Measurements from ENCODE around the gene HEXIM2. TPM values are rescaled to one million over a fixed set of nuclear protein-coding genes. Genes with fewer than 3 reads are reported as not detected.
"Not testable (repeated sequence)": the region's sequence is repeated elsewhere in the genome, so short reads cannot be mapped to it uniquely, and the experiment has no call there.

HEXIM2 gene
- 11.3 TPM for polyA plus RNA-seq (ENCODE audit: insufficient read length)
- long read RNA-seq, donor 1, transcript HEXIM2-207 (3 exons, 1,246 nt) = major isoform, 6 of 9 reads
- long read RNA-seq, donor 1, partial matches to known transcripts = 0 of 9 reads
- long read RNA-seq, donor 1, other reads (novel, unspliced or antisense) = 0 of 9 reads
- long read RNA-seq, donor 2, transcript HEXIM2-207 (3 exons, 1,246 nt) = major isoform, 6 of 9 reads
- long read RNA-seq, donor 2, partial matches to known transcripts = 0 of 9 reads
- long read RNA-seq, donor 2, other reads (novel, unspliced or antisense) = 0 of 9 reads
- long read RNA-seq, donor 3, transcript HEXIM2-204 (4 exons, 796 nt) = major isoform, 5 of 8 reads
- long read RNA-seq, donor 3, partial matches to known transcripts = 0 of 8 reads
- long read RNA-seq, donor 3, other reads (novel, unspliced or antisense) = 0 of 8 reads
- long read RNA-seq, donor 4, partial matches to known transcripts = 0 of 2 reads
- long read RNA-seq, donor 4, other reads (novel, unspliced or antisense) = 0 of 2 reads
- long read RNA-seq, donor 5, transcript HEXIM2-207 (3 exons, 1,246 nt) = major isoform, 5 of 18 reads
- long read RNA-seq, donor 5, transcript HEXIM2-206 (3 exons, 1,176 nt) = major isoform, 5 of 18 reads
- long read RNA-seq, donor 5, partial matches to known transcripts = 6 of 18 reads
- long read RNA-seq, donor 5, other reads (novel, unspliced or antisense) = 0 of 18 reads
- long read RNA-seq, donor 6, partial matches to known transcripts = 0 of 8 reads
- long read RNA-seq, donor 6, other reads (novel, unspliced or antisense) = 0 of 8 reads
- long read RNA-seq, donor 7, transcript HEXIM2-207 (3 exons, 1,246 nt) = major isoform, 5 of 16 reads
- long read RNA-seq, donor 7, partial matches to known transcripts = 5 of 16 reads
- long read RNA-seq, donor 7, other reads (novel, unspliced or antisense) = 0 of 16 reads
- long read RNA-seq, donor 8, partial matches to known transcripts = 0 of 3 reads
- long read RNA-seq, donor 8, other reads (novel, unspliced or antisense) = 0 of 3 reads

GRCh38 chr17:45161288-45162024 lies at the start of gene HEXIM2:
Gene HEXIM2, plus strand, starts transcription at chr17:45161875. Its CDS starts 919 bp downstream, at chr17:45162794.
- peak; percentile 100 for DNase-seq

GRCh38 chr17:45112559-45113423 lies 48.9 kb upstream of the HEXIM2 start:
- DNase-seq = no peak

- no peak for DNase-seq
These were observed 48.3 kb upstream of the HEXIM2 start for GRCh38 chr17:45113424-45113754.

- no peak for DNase-seq
These were observed 47.4 kb upstream of the HEXIM2 start for GRCh38 chr17:45114117-45114932.

- DNase-seq = no peak
These were observed 46.6 kb upstream of the HEXIM2 start for GRCh38 chr17:45115015-45115625.

GRCh38 chr17:45115871-45116270 lies 45.8 kb upstream of the HEXIM2 start:
- no peak for DNase-seq

- DNase-seq = no peak
These were observed 45.1 kb upstream of the HEXIM2 start for GRCh38 chr17:45116434-45117016.

GRCh38 chr17:45117334-45117733 lies 44.3 kb upstream of the HEXIM2 start:
- no peak for DNase-seq

GRCh38 chr17:45117848-45118646 lies 43.6 kb upstream of the HEXIM2 start:
- no peak for DNase-seq

- no peak for DNase-seq
These were observed 43.0 kb upstream of the HEXIM2 start for GRCh38 chr17:45118691-45119090.

- DNase-seq = no peak
These were observed 41.7 kb upstream of the HEXIM2 start for GRCh38 chr17:45119964-45120363.

- no peak for DNase-seq
These were observed 41.1 kb upstream of the HEXIM2 start for GRCh38 chr17:45120558-45120957.

GRCh38 chr17:45121055-45121454 lies 40.6 kb upstream of the HEXIM2 start:
- DNase-seq = no peak

- no peak for DNase-seq
These were observed 38.5 kb upstream of the HEXIM2 start for GRCh38 chr17:45123076-45123770.

- DNase-seq = no peak
These were observed 37.5 kb upstream of the HEXIM2 start for GRCh38 chr17:45123930-45124796.

GRCh38 chr17:45124797-45125122 lies 36.9 kb upstream of the HEXIM2 start:
- not testable (repeated sequence) for DNase-seq

- DNase-seq = no peak
These were observed 36.2 kb upstream of the HEXIM2 start for GRCh38 chr17:45125509-45125908.

Measured in left kidney (tissue), 8 donors.